Tibial nerve (tissue), 4 donors: Measurements from ENCODE around the gene MAX. TPM values are rescaled to one million over a fixed set of nuclear protein-coding genes. Genes with fewer than 3 reads are reported as not detected.

Experiments used
- DNase-seq, 2 donors: peaks; one replicate each; pipeline ENCODE4 v3.0.0-alpha.2; 2019; ENCODE audit warnings: low spot score in 2 of 2
- H3K27ac ChIP-seq, 4 donors: fragments of 200-600 bp; sonication (generic) in 3 of 4; one replicate each; pipeline ENCODE4 v1.5.1; 2017 to 2019; ENCODE audit warnings: mild to moderate bottlenecking in 1 of 4
- H3K27me3 ChIP-seq, 2 donors: fragments of 200-600 bp; sonication (generic) in 1 of 2; one replicate each; pipeline versions ENCODE4 v1.5.1 to v1.6.0; 2017 to 2019
- H3K36me3 ChIP-seq, 3 donors: fragments of 200-600 bp; sonication (generic); one replicate each; pipeline ENCODE4 v1.5.1; 2018 to 2019
- H3K4me1 ChIP-seq, 4 donors: fragments of 200-600 bp; sonication (generic) in 3 of 4; one replicate each; pipeline ENCODE4 v1.5.1; 2017 to 2019
- H3K4me3 ChIP-seq, 4 donors: fragments of 200-600 bp; sonication (generic) in 3 of 4; one replicate each; pipeline ENCODE4 v1.5.1; 2017 to 2019; ENCODE audit warnings: mild to moderate bottlenecking in 1 of 4, moderate library complexity in 1 of 4
- H3K9me3 ChIP-seq, 4 donors: fragments of 200-600 bp; sonication (generic) in 3 of 4; one replicate each; pipeline ENCODE4 v1.5.1; 2017 to 2019
- EP300 ChIP-seq, 2 donors: sonication (generic); formaldehyde crosslinking; IDR thresholded peaks; one replicate each; pipeline ENCODE4 v1.6.1; 2017; ENCODE audit warnings: antibody characterized with exemption in 2 of 2, mild to moderate bottlenecking in 1 of 2
- POLR2A ChIP-seq, 2 donors: fragments of 450-650 bp; IDR thresholded peaks; one replicate each; pipeline ENCODE4 v1.6.1; 2017; ENCODE audit warnings: antibody characterized with exemption in 2 of 2, mild to moderate bottlenecking in 2 of 2, moderate library complexity in 2 of 2
- WGBS, 2 donors: methylation state at CpG; one replicate each; pipeline ENCODE4 v1.1.5; 2018; 5-methylcytosine and 5-hydroxymethylcytosine counted together
- total RNA-seq, 4 donors: library from RNA; depleted of rRNA; stranded (reverse); fragments of >200 nt; gene quantifications; one replicate each; pipeline ENCODE4 v1.1.0, GENCODE V29; 2016
- TF ChIP-seq, protein P1 (sequence below), 5 experiments: fragments of 200-600 bp in 3 of 5; fragments of 450-650 bp in 2 of 5; sonication (generic) in 3 of 5; IDR thresholded peaks; one replicate each; pipeline ENCODE4 v1.5.1; 2016 to 2019; ENCODE audit warnings: antibody characterized with exemption in 5 of 5, mild to moderate bottlenecking in 3 of 5, moderate library complexity in 2 of 5

Gene MAX
- total RNA-seq, 4 donors from 2014 or later, result 49.4 to 70.4 (median 55.6) TPM

DNA sequence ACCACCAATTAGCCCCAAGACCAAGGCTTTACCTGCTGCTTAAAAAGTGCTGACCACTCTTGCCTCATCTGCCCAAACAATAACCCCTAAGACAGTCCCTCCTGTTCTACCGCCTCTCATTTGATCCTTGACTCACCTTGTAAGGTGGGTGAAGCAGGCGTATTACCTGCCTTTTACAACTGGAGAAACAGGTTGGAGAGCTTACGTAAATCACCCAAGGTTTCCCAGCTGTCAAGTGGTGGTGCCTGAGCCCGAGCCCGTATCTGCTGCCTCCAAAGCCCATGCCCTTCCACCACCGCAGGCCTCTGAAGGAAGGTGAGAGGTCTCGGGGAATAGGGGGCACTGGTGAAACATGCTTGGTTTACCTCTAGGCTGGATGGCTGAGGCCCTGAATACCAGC, 36.6 kb downstream of the MAX start:
- Histone ChIP-seq H3K36me3 (peaks cover 0 to 93% (median 8%) of the 10 kb centered on the region in 3 donors), H3K4me3 (no peak overlapping the region)
- TF ChIP-seq, protein P1, sequence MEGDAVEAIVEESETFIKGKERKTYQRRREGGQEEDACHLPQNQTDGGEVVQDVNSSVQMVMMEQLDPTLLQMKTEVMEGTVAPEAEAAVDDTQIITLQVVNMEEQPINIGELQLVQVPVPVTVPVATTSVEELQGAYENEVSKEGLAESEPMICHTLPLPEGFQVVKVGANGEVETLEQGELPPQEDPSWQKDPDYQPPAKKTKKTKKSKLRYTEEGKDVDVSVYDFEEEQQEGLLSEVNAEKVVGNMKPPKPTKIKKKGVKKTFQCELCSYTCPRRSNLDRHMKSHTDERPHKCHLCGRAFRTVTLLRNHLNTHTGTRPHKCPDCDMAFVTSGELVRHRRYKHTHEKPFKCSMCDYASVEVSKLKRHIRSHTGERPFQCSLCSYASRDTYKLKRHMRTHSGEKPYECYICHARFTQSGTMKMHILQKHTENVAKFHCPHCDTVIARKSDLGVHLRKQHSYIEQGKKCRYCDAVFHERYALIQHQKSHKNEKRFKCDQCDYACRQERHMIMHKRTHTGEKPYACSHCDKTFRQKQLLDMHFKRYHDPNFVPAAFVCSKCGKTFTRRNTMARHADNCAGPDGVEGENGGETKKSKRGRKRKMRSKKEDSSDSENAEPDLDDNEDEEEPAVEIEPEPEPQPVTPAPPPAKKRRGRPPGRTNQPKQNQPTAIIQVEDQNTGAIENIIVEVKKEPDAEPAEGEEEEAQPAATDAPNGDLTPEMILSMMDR (IDR thresholded peaks at IDR 0.05), result no peak
- TF ChIP-seq POLR2A (IDR thresholded peaks at IDR 0.05) (no peak), EP300 (IDR thresholded peaks at IDR 0.05) (no peak)

DNA sequence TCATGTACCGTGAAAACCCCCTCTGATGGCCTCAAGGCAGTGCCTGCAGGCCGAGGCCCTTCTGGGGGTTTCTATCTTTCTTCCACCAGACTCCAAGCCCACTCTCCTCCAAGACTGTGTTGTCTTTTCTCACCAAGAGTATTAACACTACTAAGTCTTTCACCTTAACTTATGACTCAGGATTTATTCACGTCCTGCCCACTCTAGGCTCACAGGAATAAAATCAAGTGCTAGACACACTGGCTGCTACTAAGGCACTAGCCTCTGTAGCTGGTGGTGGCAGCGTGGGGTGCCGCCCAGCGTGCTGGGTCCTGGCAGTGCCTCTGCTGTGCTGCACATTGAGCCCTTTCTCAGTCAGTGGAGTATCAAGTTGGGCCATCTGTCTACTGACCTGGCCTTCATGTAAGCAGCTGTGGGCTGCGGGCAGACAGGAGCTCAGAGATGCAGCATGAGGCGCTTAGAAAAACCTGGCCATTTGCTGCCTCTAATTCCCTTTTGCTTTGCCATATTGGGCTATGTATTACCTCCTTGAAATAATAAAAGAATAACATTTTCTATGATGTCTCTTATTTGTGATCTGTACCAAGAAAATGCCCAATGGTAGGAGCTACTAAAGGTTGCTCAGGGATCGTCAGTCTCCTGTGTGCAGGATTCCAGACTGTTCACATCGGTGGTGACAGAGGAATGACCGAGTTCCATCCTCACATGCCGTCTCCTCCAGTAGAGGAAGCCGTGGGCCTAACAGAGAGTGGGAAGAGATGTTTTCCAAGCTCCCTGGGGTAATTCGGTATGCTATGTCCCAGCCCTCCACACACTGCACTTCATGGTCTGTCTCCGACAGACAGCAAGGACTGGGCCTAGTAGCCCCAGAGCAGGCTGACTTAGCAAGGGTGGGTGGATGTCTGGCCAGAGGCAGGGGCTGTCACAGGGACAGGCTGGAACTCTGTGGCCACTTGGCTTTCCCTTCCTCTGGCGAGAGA, 39.9 kb downstream of the MAX start:
- no peak overlapping the region for H3K27ac ChIP-seq
- no peaks in the 10 kb centered on the region for H3K27me3 ChIP-seq
- WGBS, 2 donors, result 89 to 91% methylated on average over 16 of the region's 16 CpGs
- H3K36me3 ChIP-seq, result peaks cover 0 to 65% (median 5%) of the 10 kb centered on the region in 3 donors
- no peaks in the 10 kb centered on the region for H3K9me3 ChIP-seq
- TF ChIP-seq EP300 (IDR thresholded peaks at IDR 0.05), result no peak
- no peak overlapping the region for H3K4me3 ChIP-seq
- no peak for DNase-seq
- no peaks in the 10 kb centered on the region for H3K4me1 ChIP-seq

More for the DNA sequence above, 36.6 kb downstream of the MAX start:
- Histone ChIP-seq H3K27me3 (no peaks in the 10 kb centered on the region), H3K27ac (no peak overlapping the region), H3K4me1 (peaks cover 0 to 5% (median 0%) of the 10 kb centered on the region in 4 donors), H3K9me3 (no peaks in the 10 kb centered on the region)
- no peak for DNase-seq
- 95 to 97% methylated on average over 6 to 7 of the region's 7 CpGs for WGBS, 2 donors

DNA sequence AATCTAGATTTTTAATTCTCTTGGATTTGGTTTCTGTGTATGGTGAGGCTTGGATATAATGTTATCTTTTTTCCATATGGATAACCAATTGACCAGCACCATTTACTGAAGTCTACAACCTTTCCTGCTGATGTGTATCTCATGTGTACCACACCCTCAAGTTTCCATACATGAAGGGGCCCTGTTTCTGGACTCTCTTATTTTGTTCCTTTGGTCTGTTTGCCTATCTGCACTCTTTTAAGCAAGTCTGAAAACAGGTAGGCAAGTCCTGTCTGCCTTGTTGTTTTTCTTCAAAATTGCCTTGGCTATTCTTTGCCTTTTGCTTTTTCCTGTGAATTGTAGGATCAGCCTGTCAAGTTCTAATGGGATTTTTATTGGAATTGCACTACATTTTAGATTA, 44.6 kb downstream of the MAX start:
- Histone ChIP-seq H3K4me3 (no peak overlapping the region), H3K27me3 (no peaks in the 10 kb centered on the region), H3K27ac (no peak overlapping the region), H3K4me1 (no peaks in the 10 kb centered on the region), H3K36me3 (peaks cover 0 to 65% (median 5%) of the 10 kb centered on the region in 3 donors), H3K9me3 (no peaks in the 10 kb centered on the region)
- DNase-seq, result no peak
- TF ChIP-seq, protein P1 (IDR thresholded peaks at IDR 0.05), result no peak
- no peak for TF ChIP-seq EP300 (IDR thresholded peaks at IDR 0.05)
- TF ChIP-seq POLR2A (IDR thresholded peaks at IDR 0.05), result no peak

DNA sequence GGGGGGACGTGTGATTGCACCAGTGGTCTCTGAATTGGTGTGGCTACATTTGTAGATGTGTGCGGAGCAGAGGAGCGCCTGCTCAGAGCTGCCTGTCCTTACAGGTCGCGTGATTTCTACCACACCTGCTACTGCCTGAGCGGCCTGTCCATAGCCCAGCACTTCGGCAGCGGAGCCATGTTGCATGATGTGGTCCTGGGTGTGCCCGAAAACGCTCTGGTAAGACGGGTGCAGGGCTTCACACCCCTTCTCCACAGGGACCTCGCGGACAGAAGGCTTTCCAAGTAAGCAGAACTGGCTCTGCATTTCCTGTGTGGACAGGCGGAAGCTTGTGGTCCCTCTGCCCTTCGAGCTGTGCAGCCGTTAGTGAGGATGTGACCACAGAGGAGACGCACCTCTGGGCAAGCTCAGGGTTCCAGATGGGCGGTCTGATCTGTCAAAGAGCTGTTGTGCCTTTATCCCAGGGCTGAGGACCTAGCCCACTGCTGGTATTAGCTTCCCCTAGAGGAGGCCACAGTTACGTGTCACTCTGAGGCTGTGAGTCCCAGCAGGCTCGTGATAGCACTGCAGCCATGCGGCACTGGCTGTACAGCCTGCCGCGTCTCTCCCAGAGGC, 47.7 kb downstream of the MAX start:
- Histone ChIP-seq H3K9me3 (no peaks in the 10 kb centered on the region), H3K4me1 (no peaks in the 10 kb centered on the region), H3K36me3 (peaks cover 0 to 47% (median 0%) of the 10 kb centered on the region in 3 donors), H3K27ac (no peak overlapping the region), H3K27me3 (no peaks in the 10 kb centered on the region), H3K4me3 (no peak overlapping the region)
- no peak for TF ChIP-seq EP300 (IDR thresholded peaks at IDR 0.05)
- no peak for TF ChIP-seq POLR2A (IDR thresholded peaks at IDR 0.05)
- TF ChIP-seq, protein P1 (IDR thresholded peaks at IDR 0.05), result no peak
- DNase-seq, result no peak
- 87 to 91% methylated on average over 18 to 23 of the region's 23 CpGs for WGBS, 2 donors

DNA sequence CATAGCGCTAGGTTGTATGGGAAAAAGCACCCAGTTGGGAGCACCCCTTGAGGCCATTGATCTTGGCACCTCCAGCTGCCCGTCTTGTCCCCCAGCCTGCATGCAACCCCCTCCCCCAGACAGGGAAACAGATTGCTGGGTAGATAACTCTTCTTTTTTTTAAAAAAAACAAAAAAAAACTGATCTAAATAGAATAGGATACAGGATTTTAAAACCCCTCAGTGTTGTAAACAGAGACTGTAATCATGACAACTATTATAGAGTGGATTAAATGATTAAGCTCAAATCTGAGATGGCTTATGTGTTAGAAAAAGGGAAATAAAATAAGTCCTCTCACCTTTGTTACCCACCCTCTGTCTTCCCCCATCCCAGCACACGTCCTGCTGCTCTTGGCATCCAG, 48.9 kb downstream of the MAX start:
- DNase-seq, result no peak
- no peaks in the 10 kb centered on the region for H3K9me3 ChIP-seq

More for the DNA sequence above, 48.9 kb downstream of the MAX start:
- Histone ChIP-seq H3K27ac (no peak overlapping the region), H3K4me1 (no peaks in the 10 kb centered on the region), H3K27me3 (no peaks in the 10 kb centered on the region), H3K4me3 (no peak overlapping the region), H3K36me3 (peaks cover 0 to 52% (median 0%) of the 10 kb centered on the region in 3 donors)
- TF ChIP-seq EP300 (IDR thresholded peaks at IDR 0.05) (no peak), POLR2A (IDR thresholded peaks at IDR 0.05) (no peak)
- TF ChIP-seq, protein P1 (IDR thresholded peaks at IDR 0.05), result no peak
- WGBS, 2 donors, result 88 to 92% methylated on average over 3 of the region's 3 CpGs
